NCI-H2171 treated with DMSO at 0.1 percent for 48 hours (cell line): ENCODE measurements around the gene MPPED2.

Source experiments
- DNase-seq: peaks from one replicate; lab custom pipeline; 2025; lab: John Stamatoyannopoulos, UW

Gene MPPED2

DNA sequence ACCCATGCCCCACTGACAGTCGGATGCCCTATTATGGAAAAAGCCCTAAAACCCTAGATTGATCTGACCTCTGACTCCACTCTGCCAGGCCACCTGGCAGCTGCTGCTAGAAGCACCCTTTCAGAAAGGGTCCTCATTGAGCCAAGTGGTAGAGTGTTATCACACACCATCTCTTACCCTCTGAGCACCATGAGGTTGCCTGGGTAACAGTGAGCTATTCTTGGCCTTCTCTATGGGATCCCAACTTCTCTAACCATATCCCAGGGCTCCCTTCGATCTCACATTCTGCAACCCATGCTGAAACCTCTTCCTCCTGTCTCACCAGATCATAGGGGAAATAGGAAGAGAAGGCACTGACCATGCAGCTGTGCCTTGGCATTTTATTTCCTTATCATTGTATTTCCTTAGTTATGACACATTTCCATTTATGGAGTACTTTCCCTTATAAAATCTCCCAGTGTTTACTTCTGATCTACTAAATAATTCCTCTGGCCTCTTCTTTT lies 52.7 kb downstream of the MPPED2 start:
- no peak for DNase-seq

DNA sequence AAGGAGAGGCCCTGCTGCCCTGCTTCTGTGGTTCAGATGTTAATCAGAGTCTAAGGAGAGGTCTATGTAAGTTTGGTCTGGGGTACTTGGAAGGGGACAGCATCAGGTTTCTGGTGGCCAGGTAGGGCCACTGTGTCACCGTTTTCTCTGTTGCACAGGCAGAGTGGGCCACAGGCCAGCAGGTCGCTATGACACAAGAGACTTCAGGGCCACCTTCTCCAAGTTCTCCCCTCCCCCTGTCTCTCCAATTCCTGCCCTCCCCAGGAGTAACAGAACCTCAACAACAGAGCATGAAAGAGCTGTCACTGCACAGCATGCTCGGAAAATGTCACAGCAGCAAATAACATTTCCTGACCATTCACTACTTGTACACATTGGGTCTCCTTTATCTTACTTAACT lies 58.6 kb downstream of the MPPED2 start:
- DNase-seq = no peak

DNA sequence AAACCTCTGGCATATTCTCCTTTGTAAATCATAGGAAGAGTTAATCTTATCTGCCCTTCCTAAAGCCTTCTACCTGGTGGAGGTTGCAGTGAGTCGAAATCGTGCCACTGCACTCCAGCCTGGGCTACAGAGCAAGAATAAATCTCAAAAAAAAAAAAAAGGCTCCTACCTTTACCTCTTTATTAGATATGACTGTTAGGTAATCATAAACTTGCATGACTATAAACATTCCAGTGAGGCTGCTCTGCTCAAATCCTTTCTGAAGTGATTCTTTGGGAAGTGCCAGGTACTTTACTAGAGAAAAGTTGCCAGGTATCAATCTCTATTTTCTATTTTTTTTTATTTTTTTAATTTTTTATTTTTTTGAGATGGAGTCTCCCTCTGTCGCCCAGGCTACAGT lies 59.6 kb downstream of the MPPED2 start:
- no peak for DNase-seq

DNA sequence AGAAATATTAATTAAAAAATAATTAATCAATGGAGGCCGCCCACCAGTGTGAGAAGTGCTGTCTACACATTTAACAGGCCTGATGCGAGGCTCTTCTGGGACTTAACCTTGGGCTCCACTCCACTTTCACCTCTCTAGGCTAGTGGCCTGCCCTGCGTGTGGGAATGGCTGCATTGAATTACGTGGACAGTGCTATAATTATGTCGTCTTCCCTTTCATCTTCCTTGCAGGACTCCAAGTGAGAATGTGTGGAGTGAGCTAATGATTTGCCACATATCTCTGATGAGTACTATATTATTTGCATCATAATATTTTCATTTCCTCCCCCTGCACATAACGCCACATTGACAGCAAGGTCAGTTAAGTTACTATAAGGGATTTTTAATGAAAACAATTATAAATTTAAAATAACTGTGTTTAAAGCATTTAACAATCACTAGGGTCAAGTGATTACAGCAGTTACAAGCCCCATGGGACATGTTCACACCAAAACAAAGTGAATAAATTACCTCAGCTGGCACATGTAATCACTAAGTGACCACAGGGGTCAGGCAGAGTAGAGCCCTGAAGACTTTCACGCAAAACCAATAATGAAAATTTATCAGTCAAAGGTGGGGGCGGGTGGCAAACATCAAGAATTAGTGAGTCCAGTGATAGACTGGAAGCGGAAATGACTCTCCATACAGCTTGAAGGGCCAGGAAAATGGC lies 63.5 kb downstream of the MPPED2 start:
- no peak for DNase-seq

DNA sequence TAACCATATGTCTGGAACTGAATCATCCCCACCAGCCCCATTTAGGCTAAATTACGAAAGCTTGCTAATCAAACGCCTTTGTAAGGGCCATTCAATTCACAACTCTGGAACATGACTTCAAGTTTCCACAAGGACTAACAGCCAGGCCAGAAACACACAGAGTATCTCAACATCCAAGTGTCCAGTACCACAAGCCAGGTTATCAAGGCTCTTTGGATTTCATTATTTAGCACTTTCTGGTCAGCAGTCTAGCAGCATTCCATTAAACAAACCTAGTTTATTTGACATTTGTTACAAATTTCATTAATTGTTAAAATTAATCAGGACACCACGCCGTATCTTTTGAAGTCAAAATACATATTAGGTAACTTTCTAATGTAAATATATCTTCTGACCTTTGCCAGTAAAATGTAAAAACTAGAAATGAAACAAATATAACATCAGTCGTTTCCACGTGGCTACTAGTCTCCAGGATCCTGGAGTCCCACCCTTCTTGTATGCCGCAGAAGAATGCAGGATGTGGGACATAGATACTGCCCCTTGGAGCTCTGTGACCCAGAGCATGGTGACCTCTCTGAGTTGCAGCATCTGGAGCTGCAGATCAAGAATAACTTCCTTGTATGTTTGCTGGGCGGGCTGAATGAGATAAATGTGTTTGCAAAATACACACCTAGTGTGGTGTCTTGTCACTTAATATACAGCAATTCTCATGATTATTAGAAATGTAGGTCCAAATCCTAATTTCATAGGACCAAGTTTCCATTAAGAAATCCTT lies 64.7 kb downstream of the MPPED2 start:
- DNase-seq = no peak

DNA sequence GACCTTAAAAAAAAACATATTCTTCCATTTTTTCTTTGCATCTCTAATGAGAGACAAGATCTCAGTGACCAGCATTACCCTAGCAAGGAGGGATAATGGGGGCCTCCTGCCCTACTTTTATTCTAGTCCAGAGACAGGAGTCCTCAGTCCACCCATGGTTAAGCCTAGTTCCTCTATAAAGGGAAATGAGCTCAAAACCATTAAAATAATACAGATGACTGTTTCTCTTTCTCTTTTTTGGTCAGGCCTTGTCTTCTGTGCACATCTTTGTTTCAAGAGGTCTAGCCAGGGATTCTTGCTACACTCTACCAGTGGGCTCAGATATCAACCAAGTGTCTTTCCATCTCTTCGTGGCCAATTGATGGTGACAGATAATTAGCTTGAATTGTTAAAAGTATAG lies 73.1 kb downstream of the MPPED2 start:
- DNase-seq = no peak

DNA sequence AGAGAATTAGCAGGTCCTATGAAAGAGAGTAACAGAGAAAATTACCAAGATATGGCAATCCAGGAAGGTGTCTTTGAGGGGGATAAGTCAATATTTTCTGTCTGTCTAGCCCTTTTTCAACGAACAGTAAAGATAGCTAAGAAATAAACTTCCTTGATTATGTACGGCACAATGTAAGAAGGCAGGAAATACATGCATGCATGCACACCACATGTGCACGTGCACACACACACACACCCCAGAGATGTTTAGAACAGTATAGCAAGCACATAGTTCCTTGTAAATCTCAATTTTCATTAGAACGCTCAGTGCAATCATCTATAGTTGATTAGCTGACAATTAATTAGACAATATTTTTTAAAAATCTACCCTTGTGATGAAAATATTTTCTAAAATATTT lies 74.7 kb downstream of the MPPED2 start:
- no peak for DNase-seq

DNA sequence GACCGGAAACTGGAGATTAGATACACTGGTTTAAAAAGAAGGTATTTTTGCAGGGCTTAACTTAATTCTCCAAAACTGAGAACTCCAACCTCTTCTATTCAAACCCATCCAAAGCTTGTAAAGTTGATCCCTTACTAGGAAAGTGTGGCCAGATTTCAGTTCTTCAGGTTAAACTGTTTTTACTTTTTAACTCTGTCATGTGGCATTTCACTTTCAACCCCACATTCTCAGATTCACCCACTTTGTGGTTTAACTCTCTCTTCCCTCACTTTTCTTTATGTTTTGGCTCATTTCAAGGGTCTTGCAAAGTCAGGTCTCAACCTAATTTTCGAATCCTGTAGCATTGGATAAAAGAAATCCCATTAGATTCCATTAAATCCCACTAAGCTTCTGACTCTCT lies 75.4 kb downstream of the MPPED2 start:
- no peak for DNase-seq

DNA sequence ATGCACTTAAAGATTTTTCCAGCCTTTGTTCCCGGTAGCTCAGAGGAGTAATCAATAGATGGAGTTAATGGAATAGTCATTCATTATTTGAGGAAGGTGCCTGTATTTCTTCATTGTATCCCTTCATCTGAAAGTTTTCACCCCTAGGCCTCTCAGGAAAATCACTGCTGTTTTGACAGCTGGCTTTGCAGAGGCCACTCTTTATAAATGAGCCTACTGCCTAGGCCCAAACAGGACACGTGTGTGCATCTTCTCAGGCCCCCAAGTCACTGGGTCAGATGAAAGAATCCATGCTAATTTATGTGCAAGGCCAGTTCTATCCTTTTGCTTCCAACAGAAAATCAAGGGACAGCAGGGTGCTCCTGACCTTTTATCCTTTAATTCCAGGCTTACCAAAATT lies 76.8 kb downstream of the MPPED2 start:
- DNase-seq = no peak

DNA sequence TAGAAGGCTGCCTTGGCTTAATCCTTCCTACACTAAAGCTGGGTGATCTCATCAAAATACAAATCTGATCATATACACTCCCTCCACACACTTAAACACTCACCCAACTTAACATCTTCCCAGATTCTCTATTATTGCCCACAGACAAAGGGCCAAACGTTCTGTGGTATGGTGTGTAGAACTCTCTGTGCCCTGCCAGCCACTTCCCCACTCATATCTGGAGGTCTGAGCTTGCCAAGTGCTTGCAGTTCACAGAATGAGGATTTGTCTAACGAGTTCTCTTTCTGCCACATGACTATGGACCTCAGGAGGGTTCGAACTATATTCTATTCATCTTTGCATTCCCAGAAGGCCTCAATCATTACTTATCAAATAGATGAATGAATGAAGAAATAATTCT lies 77.6 kb downstream of the MPPED2 start:
- DNase-seq = no peak

DNA sequence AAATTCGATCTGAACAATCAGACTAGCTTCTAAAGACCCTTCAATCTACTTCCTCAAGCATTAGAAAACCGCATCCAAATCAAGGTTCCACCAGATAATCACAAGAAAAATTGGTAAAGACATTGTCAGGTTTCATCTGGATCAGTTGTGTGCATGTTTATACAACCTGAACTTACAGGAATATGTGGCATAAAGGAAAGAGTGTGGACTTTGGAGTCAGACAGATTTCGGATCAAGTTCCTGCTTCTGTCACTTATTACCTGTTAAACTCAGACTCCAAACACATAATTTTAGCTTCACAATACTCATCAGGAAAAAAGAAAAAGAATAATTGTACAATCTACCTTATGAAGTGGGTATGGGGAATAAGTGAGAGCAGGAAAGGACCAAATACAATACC lies 80.5 kb downstream of the MPPED2 start:
- DNase-seq = no peak

DNA sequence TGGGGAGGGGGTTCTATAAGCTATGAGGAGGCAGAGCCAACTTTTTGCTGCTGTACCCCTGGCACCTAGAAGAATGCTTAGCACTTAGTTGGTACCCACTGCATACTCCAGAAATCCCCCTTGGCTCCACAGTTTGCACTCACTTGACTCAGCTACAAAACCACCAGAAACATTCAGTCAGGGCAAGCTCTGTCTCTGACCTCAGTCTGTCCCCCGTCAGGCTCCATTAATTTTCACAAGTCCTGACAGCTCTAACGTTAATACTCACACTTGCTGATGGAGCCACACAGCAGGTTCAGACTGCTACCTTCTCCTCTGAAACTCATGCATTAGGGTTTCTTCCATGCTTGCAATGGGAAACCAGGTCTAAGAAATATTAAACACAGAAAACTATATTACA lies 81.7 kb downstream of the MPPED2 start:
- DNase-seq = no peak

DNA sequence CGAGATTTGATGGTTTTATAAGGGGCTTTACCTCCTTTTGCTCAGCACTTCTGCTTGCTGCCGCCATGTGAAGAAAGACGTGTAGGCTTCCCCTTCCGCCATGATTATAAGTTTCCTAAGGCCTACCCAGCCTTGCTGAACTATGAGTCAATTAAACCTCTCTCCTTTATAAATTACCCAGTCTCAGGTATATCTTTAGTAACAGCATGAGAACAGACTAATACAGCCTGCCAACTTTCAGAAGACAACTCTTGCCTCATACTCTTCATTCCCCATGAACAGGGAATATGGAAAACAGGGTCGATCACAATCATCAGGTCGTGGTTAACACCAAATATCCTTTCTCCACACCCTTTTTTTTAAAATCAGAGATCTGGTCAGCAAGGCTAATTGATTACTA lies 83.0 kb downstream of the MPPED2 start:
- DNase-seq = no peak

DNA sequence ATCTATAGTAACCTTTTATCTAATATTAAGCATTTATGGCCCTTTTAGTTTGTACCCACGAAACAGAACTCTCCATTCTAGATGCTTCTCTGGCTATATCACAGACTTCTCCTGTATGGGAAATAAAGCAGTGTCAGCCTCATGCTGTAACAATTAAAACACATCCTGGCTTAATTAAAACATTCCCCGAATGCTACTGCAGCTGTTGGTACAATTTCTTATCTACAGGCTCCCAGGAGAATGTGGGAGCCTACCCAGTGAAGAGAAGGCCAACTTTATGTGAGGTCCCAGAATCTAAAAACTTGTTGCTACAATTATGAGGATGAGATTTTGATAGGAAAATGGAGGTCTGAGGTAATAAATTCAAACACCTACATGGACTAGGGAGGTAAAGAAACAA lies 83.8 kb downstream of the MPPED2 start:
- no peak for DNase-seq

DNA sequence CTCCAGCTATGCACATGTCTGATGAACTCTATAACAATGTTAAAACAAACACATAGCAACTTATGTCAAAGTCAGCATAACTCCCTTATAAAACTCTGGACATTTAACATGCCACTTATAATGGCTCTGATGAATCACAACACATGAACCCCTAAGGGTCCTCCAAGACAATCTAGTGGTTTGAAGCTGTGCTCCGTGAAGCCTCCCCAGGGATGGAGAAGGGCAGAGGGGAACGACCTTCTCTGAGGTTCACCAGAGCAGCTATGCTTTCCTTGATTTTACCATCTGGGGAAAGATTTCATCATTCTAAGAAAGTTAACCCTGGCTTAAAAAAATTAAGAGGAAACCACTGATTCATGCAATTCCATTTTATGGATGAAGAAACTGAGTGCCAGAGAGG lies 84.4 kb downstream of the MPPED2 start:
- DNase-seq = no peak

DNA sequence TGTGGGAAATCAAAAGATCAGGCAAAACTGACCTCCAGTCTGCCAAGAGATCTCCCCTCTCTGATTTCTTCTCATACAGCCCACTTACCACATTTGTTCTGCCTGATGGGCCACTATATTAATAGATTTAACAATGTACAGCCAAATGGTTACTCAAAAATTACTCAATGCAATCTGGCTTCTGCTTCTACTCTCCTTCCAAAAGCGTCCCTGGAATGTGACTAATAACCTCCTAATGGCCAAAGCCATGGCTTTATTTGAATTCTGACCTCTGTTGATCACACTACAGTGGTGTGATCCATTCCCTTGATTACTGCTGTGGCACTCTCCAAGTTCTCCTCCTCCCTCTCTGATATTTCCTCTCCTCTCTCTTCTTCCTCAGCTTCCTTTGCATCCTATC lies 86.2 kb downstream of the MPPED2 start:
- DNase-seq = no peak

DNA sequence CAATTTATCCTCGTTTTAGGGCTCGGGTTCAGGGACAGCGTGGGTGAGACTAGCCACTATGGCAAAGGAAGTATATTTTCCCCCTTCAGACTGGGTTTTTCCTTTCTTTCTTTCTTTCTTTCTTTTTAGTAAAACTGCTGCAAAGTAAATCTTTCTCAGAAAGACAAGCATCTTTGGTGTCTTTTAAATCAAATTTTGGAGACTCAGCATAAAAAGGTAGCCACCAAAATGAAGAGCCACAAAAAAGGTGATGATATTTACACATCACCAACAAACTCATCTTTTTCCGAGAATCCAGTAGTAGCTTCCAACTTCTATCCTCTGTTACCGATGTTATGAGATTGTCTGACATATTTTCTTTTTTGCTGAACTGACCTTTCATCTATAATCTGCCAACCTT lies 88.6 kb downstream of the MPPED2 start:
- DNase-seq = no peak

DNA sequence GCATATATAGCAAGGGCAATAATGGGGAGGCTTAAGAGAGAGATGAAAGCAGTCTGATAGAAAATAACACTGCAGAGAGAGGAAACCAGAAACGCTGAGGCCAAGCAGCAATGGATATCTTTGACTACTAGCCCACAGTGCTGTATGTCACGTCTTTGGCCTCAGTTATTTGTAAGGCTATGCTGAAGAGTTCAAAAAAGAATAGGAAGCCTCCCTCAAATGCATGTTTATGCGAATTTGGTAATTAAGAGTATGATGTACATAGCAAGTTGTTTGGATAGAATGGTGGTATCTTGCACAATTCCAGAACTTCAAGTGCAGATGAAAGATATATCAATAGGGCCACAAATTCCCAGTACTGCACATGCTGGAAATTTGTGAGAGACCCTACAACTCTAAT lies 89.2 kb downstream of the MPPED2 start:
- DNase-seq = no peak

DNA sequence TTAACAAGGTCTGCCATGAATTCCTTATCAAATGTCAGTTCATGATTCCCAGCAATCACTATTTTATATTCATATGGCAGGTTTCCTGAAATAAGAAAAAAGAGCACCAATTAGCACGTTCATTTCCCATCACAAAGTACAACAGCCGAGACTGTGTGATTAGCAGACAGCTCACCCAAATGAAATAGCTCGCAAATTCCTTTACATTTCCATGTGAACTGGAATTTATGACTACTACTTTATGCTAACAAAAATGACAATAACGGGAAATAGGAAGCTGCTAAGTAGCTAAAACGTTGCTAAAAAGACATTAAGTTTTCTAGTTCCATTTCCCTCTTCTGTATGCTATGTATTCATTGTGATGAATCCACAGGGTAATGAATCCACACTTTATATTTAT lies 90.7 kb downstream of the MPPED2 start:
- DNase-seq = no peak

DNA sequence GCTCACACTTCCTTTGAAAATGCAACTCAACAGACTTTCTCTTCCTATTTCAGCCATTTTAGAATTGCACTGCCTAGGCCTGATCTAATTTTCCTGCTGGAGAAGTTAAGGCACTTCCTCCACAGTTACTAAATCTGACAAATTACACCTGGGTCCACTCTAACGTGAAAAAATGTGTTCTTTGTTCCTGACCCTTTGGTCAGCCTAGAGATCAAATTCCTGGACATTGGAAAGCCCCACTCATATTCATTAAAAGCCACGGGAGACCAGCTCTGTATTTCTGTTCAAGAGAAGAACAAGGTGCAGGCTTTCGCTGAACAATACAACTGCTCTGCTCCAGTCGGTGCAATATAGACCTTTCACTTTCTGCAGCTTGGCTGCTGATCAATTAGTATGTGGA lies 96.6 kb downstream of the MPPED2 start:
- DNase-seq = no peak

DNA sequence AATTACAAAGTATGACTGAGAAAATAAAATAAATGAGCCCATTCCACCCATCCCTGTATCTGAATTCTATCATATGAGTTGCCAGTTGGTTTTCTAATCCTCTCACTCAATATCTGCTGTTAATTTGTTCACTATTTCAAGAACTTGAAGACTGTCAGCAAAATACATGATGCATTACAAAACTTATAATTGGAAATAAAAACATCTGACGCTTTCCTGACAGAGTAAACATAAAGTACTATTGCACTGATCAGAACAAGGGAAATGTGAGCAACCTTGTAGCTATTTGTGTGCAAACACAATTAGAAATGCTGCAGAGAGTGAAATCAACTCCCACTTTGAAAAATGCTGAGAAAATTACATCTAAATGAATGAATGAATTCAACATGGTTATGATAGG lies 97.1 kb downstream of the MPPED2 start:
- DNase-seq = no peak

DNA sequence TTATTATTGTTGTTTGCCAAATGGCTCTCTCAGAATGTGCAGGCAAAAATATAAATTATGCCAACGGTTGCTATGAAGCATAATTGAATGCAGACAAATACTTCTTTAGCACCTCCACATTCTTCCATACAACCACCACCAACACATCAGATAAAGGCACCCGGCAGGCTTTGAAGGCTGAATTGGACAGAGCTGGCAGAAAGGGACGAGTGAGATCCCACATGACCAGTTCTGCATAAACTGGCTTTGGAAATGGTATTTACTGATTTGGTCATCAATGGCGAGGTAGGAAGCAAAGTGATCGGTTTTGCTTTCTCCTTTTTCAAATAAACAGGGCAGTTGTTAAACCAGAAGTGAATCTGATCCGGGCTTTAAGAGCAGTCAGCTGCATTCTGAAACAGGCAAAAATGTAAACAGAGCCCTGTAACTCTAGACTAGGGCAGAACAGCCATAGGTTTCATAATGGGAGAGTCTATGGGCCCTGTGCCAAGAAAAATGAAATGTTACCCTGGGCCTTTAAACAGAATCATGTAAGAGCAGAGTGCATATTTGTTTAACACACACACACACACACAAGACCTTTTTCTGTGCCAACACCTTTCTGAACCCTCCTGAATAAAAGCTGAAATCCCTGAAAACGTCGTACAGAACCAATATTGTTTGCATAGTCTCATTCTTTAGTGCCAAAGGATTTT lies 97.7 kb downstream of the MPPED2 start:
- peak; percentile 95 for DNase-seq
